Measurements from ENCODE around the gene FBN2. TPM values are rescaled to one million over a fixed set of nuclear protein-coding genes. Genes with fewer than 3 reads are reported as not detected.

Gene FBN2
- total RNA-seq, 1 experiment from 2014 or later = 0.42 TPM

GRCh38 chr5:128305341-128305740 is 232.7 kb downstream of the FBN2 start:
- BruUV-seq (replicated peaks) = no TSS peak
- Histone ChIP-seq H3K27ac (ENCODE audit: low read depth, low read length) (no peak overlapping the region), H2AFZ (ENCODE audit: low read depth, low read length, poor library complexity, severe bottlenecking) (no peak overlapping the region), H3K4me1 (ENCODE audit: control insufficient read depth in 1 of 2, insufficient read depth in 2 of 2, low read length in 2 of 2) (no peaks in the 10 kb centered on the region), H3K9me2 (ENCODE audit: insufficient read depth) (no peaks in the 10 kb centered on the region), H4K20me1 (ENCODE audit: insufficient read depth) (no peaks in the 10 kb centered on the region), H3K9me3 (ENCODE audit: control insufficient read depth in 1 of 2, insufficient read depth in 1 of 2, low read depth in 1 of 2, low read length in 2 of 2) (no peaks in the 10 kb centered on the region), H3K27me3 (ENCODE audit: insufficient read depth, low read length) (no peaks in the 10 kb centered on the region), H3K4me2 (ENCODE audit: low read length) (no peak overlapping the region), H3K4me3 (replicated peaks in 1 of 2; ENCODE audit: low read depth in 1 of 2, low read length in 2 of 2) (no peak overlapping the region), H3K79me2 (ENCODE audit: insufficient read depth, low read length) (no peaks in the 10 kb centered on the region), H3K36me3 (ENCODE audit: control insufficient read depth in 1 of 2, insufficient read depth in 2 of 2, low read length in 2 of 2) (no peaks in the 10 kb centered on the region), H3K9ac (ENCODE audit: low read length) (no peak overlapping the region)
- DNase-seq (ENCODE audit: low read depth, low spot score) = no peak
- ChIA-PET RAD21 (ENCODE audit: low non-redundant PET in 1 of 2, low total read pairs in 2 of 2, uncharacterized antibody in 2 of 2, unreplicated experiment in 2 of 2) (no interaction called here), CTCF (no interaction called here), POLR2A (no interaction called here)
- intact Hi-C loops (cut with micrococcal nuclease) = no loop called here
- no peak for ATAC-seq
- TF ChIP-seq MAX (IDR thresholded peaks at IDR 0.05) (no peak), CBX3 (IDR thresholded peaks at IDR 0.05; ENCODE audit: low read depth) (no peak), EGR1 (IDR thresholded peaks at IDR 0.05; ENCODE audit: low read depth) (no peak)

- Histone ChIP-seq H2AFZ (ENCODE audit: low read depth, low read length, poor library complexity, severe bottlenecking) (no peak overlapping the region), H3K4me3 (replicated peaks in 1 of 2; ENCODE audit: low read depth in 1 of 2, low read length in 2 of 2) (no peak overlapping the region), H3K9me2 (ENCODE audit: insufficient read depth) (no peaks in the 10 kb centered on the region), H4K20me1 (ENCODE audit: insufficient read depth) (no peaks in the 10 kb centered on the region), H3K36me3 (ENCODE audit: control insufficient read depth in 1 of 2, insufficient read depth in 2 of 2, low read length in 2 of 2) (no peaks in the 10 kb centered on the region), H3K4me1 (ENCODE audit: control insufficient read depth in 1 of 2, insufficient read depth in 2 of 2, low read length in 2 of 2) (no peaks in the 10 kb centered on the region), H3K79me2 (ENCODE audit: insufficient read depth, low read length) (no peaks in the 10 kb centered on the region), H3K4me2 (ENCODE audit: low read length) (no peak overlapping the region), H3K27me3 (ENCODE audit: insufficient read depth, low read length) (no peaks in the 10 kb centered on the region), H3K9me3 (ENCODE audit: control insufficient read depth in 1 of 2, insufficient read depth in 1 of 2, low read depth in 1 of 2, low read length in 2 of 2) (no peaks in the 10 kb centered on the region), H3K9ac (ENCODE audit: low read length) (no peak overlapping the region), H3K27ac (ENCODE audit: low read depth, low read length) (no peak overlapping the region)
- no TSS peak for BruUV-seq (replicated peaks)
- ChIA-PET POLR2A (no interaction called here), CTCF (no interaction called here), RAD21 (ENCODE audit: low non-redundant PET in 1 of 2, low total read pairs in 2 of 2, uncharacterized antibody in 2 of 2, unreplicated experiment in 2 of 2) (no interaction called here)
- TF ChIP-seq EGR1 (IDR thresholded peaks at IDR 0.05; ENCODE audit: low read depth) (no peak), ELF1 (IDR thresholded peaks at IDR 0.05; ENCODE audit: borderline replicate concordance, low read depth) (no peak), MAX (IDR thresholded peaks at IDR 0.05) (no peak), JUND (IDR thresholded peaks at IDR 0.05) (no peak)
- ATAC-seq (no peak), DNase-seq (ENCODE audit: low read depth, low spot score) (no peak)
- intact Hi-C loops (cut with micrococcal nuclease) = no loop called here
Measured at GRCh38 chr5:128304791-128305190, 233.3 kb downstream of the FBN2 start.
